ENCODE measurements around the gene RTP3. TPM values are rescaled to one million over a fixed set of nuclear protein-coding genes. Genes with fewer than 3 reads are reported as not detected.

The RTP3 gene
- total RNA-seq, 1 donor from 2014 or later = not detected

- H3K27ac Mint-ChIP-seq = no peak overlapping the region
- H3K4me1 Mint-ChIP-seq (ENCODE audit: low read depth) = peaks cover 5% of the 10 kb centered on the region
- peaks cover 15% of the 10 kb centered on the region for H3K9me3 Mint-ChIP-seq (ENCODE audit: low read depth)
- no peak for DNase-seq (ENCODE audit: low spot score, unreplicated experiment)
- H3K36me3 Mint-ChIP-seq (ENCODE audit: insufficient read depth) = peaks cover 3% of the 10 kb centered on the region
- H3K27me3 Mint-ChIP-seq = peaks cover 4% of the 10 kb centered on the region
- no peak overlapping the region for H3K4me3 Mint-ChIP-seq (ENCODE audit: low read depth)
- TF ChIP-seq CTCF (IDR thresholded peaks at IDR 0.05; ENCODE audit: unreplicated experiment) = no peak
These were observed 19.4 kb upstream of the RTP3 start for GRCh38 chr3:46478341-46478740.

GRCh38 chr3:46479021-46479420, 18.8 kb upstream of the RTP3 start:
- no peak for DNase-seq (ENCODE audit: low spot score, unreplicated experiment)
- Mint-ChIP-seq H3K9me3 (ENCODE audit: low read depth) (peaks cover 15% of the 10 kb centered on the region), H3K4me3 (ENCODE audit: low read depth) (no peak overlapping the region), H3K27me3 (peaks cover 4% of the 10 kb centered on the region), H3K36me3 (ENCODE audit: insufficient read depth) (peaks cover 3% of the 10 kb centered on the region), H3K27ac (no peak overlapping the region), H3K4me1 (ENCODE audit: low read depth) (peaks cover 6% of the 10 kb centered on the region)
- no peak for TF ChIP-seq CTCF (IDR thresholded peaks at IDR 0.05; ENCODE audit: unreplicated experiment)

GRCh38 chr3:46479696-46480095, 18.1 kb upstream of the RTP3 start:
- DNase-seq (ENCODE audit: low spot score, unreplicated experiment) = no peak
- H3K4me3 Mint-ChIP-seq (ENCODE audit: low read depth) = no peak overlapping the region
- H3K4me1 Mint-ChIP-seq (ENCODE audit: low read depth) = peaks cover 7% of the 10 kb centered on the region
- TF ChIP-seq CTCF (IDR thresholded peaks at IDR 0.05; ENCODE audit: unreplicated experiment) = no peak
- H3K27me3 Mint-ChIP-seq = peaks cover 4% of the 10 kb centered on the region
- no peak overlapping the region for H3K27ac Mint-ChIP-seq
- peaks cover 9% of the 10 kb centered on the region for H3K9me3 Mint-ChIP-seq (ENCODE audit: low read depth)
- peaks cover 1% of the 10 kb centered on the region for H3K36me3 Mint-ChIP-seq (ENCODE audit: insufficient read depth)

DNA sequence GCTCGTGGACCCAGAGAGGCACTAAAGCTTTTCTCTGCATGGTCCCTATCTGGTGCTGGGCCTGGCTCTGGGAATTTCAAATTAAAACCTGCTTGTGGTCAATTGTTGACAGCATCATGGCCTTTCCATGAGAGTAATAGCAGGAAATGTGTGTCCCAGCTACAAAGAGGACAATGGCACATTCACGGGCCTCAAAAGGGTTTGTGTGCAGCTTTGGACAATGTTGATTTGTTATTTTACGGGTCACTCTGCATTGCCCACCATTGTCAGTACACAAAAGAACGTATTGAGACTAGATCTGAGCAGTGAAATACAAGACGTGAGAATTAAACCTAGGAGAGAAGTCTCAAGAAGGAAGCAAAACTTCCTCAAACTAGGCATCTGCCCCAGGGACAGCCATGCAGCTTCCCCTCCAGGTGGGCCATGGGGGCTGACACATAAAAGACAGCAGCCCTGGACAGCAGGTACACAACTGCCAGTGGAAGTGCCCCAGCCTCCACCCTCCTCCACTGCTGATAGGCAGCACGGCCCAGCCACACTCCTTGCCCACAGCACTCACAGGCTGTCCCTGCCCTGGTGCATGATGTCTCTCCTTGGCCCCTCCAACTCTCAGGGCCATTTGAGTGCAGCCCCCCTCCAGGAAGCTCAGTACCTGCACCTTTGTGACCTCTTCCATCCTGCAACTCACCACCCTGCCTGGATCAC, 17.1 kb upstream of the RTP3 start:
- no peak overlapping the region for H3K27ac Mint-ChIP-seq
- H3K27me3 Mint-ChIP-seq = peaks cover 4% of the 10 kb centered on the region
- DNase-seq (ENCODE audit: low spot score, unreplicated experiment) = no peak
- H3K4me3 Mint-ChIP-seq (ENCODE audit: low read depth) = no peak overlapping the region
- peaks cover 14% of the 10 kb centered on the region for H3K4me1 Mint-ChIP-seq (ENCODE audit: low read depth)
- no peak for TF ChIP-seq CTCF (IDR thresholded peaks at IDR 0.05; ENCODE audit: unreplicated experiment)
- H3K36me3 Mint-ChIP-seq (ENCODE audit: insufficient read depth) = no peaks in the 10 kb centered on the region
- H3K9me3 Mint-ChIP-seq (ENCODE audit: low read depth) = no peaks in the 10 kb centered on the region

- Mint-ChIP-seq H3K27me3 (peaks cover 4% of the 10 kb centered on the region), H3K36me3 (ENCODE audit: insufficient read depth) (no peaks in the 10 kb centered on the region), H3K4me1 (ENCODE audit: low read depth) (peaks cover 24% of the 10 kb centered on the region), H3K9me3 (ENCODE audit: low read depth) (no peaks in the 10 kb centered on the region), H3K4me3 (ENCODE audit: low read depth) (no peak overlapping the region), H3K27ac (no peak overlapping the region)
- no peak for DNase-seq (ENCODE audit: low spot score, unreplicated experiment)
- no peak for TF ChIP-seq CTCF (IDR thresholded peaks at IDR 0.05; ENCODE audit: unreplicated experiment)
These were observed 16.1 kb upstream of the RTP3 start for GRCh38 chr3:46481636-46482035.

All from progenitor cell of endocrine pancreas (in vitro differentiated cells).